Nephron (organoid): Measurements from ENCODE around the gene TGM2.

ENCODE experiments used
- H3K27ac Mint-ChIP-seq, 3 experiments: 2 replicates each; pipeline ENCODE4 v1.8.0; 2020; ENCODE audit warnings: mixed read lengths in 3 of 3, mild to moderate bottlenecking in 2 of 3, moderate library complexity in 1 of 3
- H3K27me3 Mint-ChIP-seq: 2 replicates; pipeline ENCODE4 v1.8.0; 2021; ENCODE audit warnings: low read depth, mild to moderate bottlenecking, moderate library complexity, mixed read lengths
- H3K36me3 Mint-ChIP-seq: 2 replicates; pipeline ENCODE4 v1.8.0; 2020; ENCODE audit warnings: low read depth, mixed read lengths
- H3K4me1 Mint-ChIP-seq: 2 replicates; pipeline ENCODE4 v1.8.0; 2020; ENCODE audit warnings: mixed read lengths
- H3K4me3 Mint-ChIP-seq, 3 experiments: 2 replicates each; pipeline ENCODE4 v1.8.0; 2020; ENCODE audit warnings: mild to moderate bottlenecking in 3 of 3, mixed read lengths in 3 of 3, moderate library complexity in 2 of 3
- H3K9me3 Mint-ChIP-seq: 2 replicates; pipeline ENCODE4 v1.8.0; 2020; ENCODE audit warnings: mixed read lengths
- TF ChIP-seq, protein P1 (sequence below), 3 experiments: fragments of 200-600 bp; sonication (generic); IDR thresholded peaks; one replicate each; pipeline ENCODE4 v1.5.0; 2021; ENCODE audit warnings: antibody characterized with exemption in 3 of 3; ENCODE audit not compliant: unreplicated experiment in 3 of 3

Gene TGM2

DNA sequence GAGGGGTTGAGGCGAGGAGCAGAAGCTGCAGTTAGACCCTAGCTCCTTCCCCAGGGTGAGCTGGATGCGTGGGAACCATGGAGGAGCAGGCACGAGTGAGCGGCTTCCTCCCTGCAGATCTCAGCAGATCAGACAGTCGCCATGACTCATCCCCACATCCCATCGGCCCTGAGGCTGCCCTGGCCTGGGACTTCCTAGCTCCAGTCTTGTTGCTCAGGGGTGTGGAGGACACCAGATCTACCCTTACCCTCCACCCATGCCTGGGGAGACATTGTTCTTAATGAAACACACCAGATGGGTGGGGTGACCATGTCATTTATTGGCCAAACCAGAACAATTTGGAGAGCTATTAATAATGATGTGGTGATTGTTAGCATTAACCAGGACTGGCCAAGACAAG is 36.3 kb upstream of the TGM2 start:
- H3K36me3 Mint-ChIP-seq: no peaks in the 10 kb centered on the region
- TF ChIP-seq, protein P1, sequence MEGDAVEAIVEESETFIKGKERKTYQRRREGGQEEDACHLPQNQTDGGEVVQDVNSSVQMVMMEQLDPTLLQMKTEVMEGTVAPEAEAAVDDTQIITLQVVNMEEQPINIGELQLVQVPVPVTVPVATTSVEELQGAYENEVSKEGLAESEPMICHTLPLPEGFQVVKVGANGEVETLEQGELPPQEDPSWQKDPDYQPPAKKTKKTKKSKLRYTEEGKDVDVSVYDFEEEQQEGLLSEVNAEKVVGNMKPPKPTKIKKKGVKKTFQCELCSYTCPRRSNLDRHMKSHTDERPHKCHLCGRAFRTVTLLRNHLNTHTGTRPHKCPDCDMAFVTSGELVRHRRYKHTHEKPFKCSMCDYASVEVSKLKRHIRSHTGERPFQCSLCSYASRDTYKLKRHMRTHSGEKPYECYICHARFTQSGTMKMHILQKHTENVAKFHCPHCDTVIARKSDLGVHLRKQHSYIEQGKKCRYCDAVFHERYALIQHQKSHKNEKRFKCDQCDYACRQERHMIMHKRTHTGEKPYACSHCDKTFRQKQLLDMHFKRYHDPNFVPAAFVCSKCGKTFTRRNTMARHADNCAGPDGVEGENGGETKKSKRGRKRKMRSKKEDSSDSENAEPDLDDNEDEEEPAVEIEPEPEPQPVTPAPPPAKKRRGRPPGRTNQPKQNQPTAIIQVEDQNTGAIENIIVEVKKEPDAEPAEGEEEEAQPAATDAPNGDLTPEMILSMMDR (IDR thresholded peaks at IDR 0.05; ENCODE audit: unreplicated experiment in 3 of 3): no peak
- H3K4me1 Mint-ChIP-seq: peaks cover 28% of the 10 kb centered on the region
- H3K27ac Mint-ChIP-seq: no peak overlapping the region
- no peaks in the 10 kb centered on the region for H3K9me3 Mint-ChIP-seq
- H3K27me3 Mint-ChIP-seq: peaks cover 3% of the 10 kb centered on the region
- no peak overlapping the region for H3K4me3 Mint-ChIP-seq

DNA sequence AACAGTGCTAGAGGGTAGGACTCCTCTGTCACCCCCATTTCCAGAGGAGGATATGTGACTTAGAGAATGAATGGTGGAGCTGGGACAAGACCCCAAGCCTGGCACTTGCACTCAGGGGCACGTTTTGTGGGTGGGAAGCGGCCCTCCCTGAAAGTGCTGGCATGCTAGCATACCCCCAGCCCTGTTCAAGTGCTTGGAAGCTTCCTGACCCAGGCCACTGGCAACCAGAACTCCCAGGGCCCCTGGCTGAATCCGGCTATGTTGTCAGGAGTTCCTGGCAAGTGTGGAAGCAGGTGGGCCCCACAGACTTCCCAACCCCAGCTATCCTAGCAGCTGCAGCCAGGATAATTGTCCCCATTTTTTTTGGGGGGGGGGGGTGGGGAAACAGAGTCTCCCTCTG is 35.6 kb upstream of the TGM2 start:
- Mint-ChIP-seq H3K9me3 (no peaks in the 10 kb centered on the region), H3K4me1 (peaks cover 28% of the 10 kb centered on the region), H3K4me3 (no peak overlapping the region), H3K27me3 (peaks cover 3% of the 10 kb centered on the region), H3K36me3 (no peaks in the 10 kb centered on the region), H3K27ac (no peak overlapping the region)
- TF ChIP-seq, protein P1 (IDR thresholded peaks at IDR 0.05; ENCODE audit: unreplicated experiment in 3 of 3): no peak

DNA sequence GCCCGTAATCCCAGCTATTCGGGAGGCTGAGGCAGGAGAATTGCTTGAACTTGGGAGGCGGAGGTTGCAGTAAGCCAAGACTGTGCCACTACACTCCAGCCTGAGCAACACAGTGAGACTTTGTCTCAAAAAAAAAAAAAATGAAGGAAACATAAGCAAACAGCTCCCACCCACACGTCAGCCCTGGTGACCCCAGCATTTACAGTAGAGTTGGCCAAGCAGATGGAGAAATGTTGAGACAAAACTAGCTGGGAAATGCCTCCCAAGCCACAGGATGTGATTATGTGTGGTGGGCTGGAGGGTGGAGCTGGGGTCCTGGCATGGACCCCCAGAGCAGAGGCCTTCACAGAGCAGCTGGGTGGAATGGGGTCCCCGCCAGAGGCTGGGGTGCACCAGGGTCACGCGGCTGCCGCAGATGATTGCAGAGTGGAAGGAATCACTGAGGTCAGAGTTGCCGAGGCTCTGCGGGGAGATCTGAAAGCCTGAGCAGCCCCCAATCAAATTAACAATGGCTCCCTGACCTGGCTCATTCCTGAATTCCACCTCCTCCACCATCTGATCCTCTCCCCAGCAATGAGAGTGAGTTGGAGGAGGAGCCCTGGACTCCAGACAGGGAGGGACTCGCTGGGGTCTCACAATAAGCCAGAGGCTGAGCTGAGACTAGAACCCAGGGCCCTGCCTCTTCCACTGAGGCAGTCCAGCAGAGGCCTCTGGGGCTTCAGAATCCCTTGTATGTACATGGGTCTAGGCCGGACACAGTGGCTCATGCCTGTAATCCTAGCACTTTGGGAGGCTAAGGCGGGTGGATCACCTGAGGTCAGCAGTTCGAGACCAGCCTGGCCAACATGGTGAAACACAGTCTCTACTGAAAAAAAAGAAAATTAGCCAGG is 34.7 kb upstream of the TGM2 start:
- TF ChIP-seq, protein P1 (IDR thresholded peaks at IDR 0.05; ENCODE audit: unreplicated experiment in 3 of 3): no peak
- H3K27me3 Mint-ChIP-seq: peaks cover 11% of the 10 kb centered on the region
- H3K4me3 Mint-ChIP-seq: no peak overlapping the region
- no peaks in the 10 kb centered on the region for H3K36me3 Mint-ChIP-seq
- H3K27ac Mint-ChIP-seq: peak overlapping the region; percentile 40 to 79 (median 66)
- peaks cover 27% of the 10 kb centered on the region for H3K4me1 Mint-ChIP-seq
- H3K9me3 Mint-ChIP-seq: no peaks in the 10 kb centered on the region

DNA sequence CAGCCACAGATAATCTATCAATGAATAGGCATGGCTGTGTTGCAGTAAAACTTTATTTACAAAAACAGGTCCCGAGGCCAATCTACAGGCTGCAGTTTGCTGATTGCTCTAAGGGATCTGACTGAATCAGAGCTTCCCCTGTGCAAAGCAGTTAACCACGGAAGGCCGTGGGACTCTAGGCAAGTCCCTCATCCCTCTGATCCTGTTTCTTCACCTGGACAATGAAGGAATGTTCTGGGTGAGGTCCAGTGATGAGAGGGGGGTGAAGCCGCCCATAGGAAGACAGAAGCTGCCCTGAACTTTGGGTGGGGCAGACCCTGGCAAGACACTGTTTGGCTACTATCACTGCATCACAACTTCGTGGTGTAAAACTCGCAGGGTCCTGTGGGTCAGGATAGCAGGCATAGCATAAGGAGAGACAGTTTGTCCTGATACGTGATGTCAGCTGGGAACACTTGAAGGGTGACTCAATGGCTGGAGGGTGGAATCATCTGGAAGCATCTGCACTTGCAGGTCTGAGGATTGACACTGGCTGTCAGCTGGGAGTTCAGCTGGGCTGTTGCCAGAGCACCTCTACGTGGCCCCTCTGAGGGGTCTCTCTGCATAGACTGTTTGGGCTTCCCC is 33.3 kb upstream of the TGM2 start:
- no peaks in the 10 kb centered on the region for H3K36me3 Mint-ChIP-seq
- peaks cover 21% of the 10 kb centered on the region for H3K4me1 Mint-ChIP-seq
- TF ChIP-seq, protein P1 (IDR thresholded peaks at IDR 0.05; ENCODE audit: unreplicated experiment in 3 of 3): no peak
- no peak overlapping the region for H3K4me3 Mint-ChIP-seq
- no peaks in the 10 kb centered on the region for H3K9me3 Mint-ChIP-seq
- peaks cover 8% of the 10 kb centered on the region for H3K27me3 Mint-ChIP-seq
- peak overlapping the region in 2 of 3 experiments; percentile 51 to 79 for H3K27ac Mint-ChIP-seq

DNA sequence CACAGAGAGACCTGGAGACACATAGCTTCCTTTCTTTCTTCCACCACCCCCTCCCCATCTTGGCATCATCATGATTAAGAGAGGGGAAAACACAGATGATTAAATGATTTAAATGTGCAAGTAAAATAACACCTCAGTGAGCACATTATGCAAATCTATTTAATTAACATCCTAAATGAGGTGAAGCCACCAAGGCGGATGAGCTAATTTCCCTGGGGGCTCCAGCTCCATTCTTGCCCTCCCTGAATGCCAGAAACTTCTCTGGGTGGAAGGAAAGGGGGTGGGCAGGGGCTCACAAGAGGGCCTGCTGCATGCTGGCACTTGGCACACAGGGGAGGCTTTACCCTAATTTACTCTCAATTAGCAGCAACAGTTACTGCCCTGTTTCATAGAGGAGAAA is 32.5 kb upstream of the TGM2 start:
- peaks cover 11% of the 10 kb centered on the region for H3K27me3 Mint-ChIP-seq
- no peaks in the 10 kb centered on the region for H3K9me3 Mint-ChIP-seq
- peaks cover 21% of the 10 kb centered on the region for H3K4me1 Mint-ChIP-seq
- peak overlapping the region in 1 of 3 experiments; percentile 46 for H3K27ac Mint-ChIP-seq
- H3K36me3 Mint-ChIP-seq: no peaks in the 10 kb centered on the region
- no peak overlapping the region for H3K4me3 Mint-ChIP-seq
- TF ChIP-seq, protein P1 (IDR thresholded peaks at IDR 0.05; ENCODE audit: unreplicated experiment in 3 of 3): no peak
